GM21423 (cell line): ENCODE measurements around the gene TRAP1.
"Not testable (repeated sequence)": the region's sequence is repeated elsewhere in the genome, so short reads cannot be mapped to it uniquely, and the experiment has no call there.

Source experiments
- ATAC-seq: cut with Tn5 transposase; IDR thresholded peaks from one replicate; pipeline ENCODE4 v1.9.1; 2021; ENCODE audit warnings: mild to moderate bottlenecking, moderate library complexity; ENCODE audit not compliant: unreplicated experiment

The TRAP1 gene

DNA sequence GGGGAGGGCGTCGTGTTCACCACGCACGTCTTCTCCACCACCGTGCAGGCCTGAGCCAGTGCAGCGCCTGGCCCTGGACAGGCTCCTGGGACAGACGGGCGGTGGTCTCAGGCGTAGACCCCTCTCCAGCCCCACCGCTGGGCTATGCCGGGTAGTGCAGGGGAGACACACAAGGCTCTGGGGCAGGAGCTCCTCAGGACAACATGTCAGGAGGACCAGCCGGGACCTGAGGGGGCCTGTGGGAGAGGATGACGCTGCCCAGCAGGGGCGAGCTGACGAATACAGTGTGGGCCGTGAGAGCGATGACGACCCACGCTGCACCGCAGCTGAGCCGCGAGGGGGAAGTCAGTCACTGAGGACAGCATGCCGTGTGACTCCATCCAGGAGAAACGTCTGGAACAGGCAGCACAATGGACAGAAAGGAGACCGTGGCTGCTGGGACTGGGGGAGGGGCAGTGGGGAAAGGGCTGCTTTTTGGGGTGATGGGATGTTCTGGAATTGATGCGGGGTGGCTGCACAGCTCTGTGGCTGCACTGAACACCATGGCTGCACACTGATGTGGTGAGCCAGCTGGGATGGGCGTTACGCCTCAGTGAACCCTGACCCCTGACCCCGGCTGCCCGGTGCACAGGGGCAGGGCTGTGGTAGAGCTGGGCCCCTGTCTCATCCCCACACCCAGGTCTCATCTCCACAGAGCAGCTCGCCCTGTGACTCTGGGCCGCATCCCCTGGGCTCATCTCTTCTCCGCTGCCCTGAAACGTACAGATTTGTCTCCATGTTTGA lies 42.6 kb downstream of the TRAP1 start:
- no peak for ATAC-seq

DNA sequence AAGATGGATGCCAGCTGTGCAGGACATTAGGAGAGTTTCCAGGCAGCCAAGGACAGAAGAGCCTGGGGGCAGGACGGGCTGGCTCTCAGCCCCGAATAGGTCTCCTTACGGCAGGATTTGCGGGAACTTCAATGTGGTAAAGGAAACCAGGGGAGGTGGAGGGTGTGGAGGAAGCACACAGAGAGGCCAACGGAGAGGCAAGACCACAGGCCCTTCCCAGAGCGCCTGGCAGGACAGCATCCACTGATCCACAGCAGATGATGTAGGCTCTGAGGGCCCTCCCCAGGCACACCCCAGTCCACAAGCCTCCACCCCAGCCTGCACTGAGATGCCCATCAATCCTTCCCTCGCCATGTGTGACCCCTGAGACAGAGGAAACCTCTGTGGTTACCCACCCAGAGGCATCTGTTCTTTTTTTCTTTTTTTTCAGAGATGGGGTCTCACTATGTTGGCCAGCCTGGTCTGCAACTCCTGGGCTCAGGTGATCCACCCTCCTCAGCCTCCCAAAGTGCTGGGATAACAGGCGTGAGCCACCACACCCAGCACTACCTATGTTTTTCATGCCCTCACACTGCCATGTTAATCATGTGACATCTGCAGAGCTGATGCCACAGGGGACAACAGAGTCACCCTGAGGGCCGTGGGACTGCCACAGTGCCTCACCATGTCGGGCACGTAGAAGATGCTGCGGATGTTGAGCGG lies 43.5 kb downstream of the TRAP1 start:
- ATAC-seq: no peak

DNA sequence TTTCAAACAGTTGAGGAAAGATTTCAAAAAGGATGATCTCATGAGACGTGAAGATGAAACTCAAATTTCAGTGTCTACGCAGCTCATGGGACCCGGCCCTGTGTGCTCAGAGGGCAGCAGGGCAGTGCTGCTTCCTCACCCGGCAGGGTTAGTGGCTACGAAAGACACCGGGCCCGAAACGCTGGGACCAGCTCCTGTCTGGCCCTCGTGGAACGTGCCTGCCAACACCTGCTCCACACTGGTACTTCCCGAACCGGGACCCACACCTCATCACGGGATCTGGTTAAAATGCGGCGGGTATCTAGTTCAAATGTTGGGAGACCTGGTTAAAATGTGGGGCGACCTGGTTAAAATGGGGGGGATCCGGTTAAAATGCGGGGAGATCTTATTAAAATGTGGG lies 44.1 kb downstream of the TRAP1 start:
- ATAC-seq: no peak

DNA sequence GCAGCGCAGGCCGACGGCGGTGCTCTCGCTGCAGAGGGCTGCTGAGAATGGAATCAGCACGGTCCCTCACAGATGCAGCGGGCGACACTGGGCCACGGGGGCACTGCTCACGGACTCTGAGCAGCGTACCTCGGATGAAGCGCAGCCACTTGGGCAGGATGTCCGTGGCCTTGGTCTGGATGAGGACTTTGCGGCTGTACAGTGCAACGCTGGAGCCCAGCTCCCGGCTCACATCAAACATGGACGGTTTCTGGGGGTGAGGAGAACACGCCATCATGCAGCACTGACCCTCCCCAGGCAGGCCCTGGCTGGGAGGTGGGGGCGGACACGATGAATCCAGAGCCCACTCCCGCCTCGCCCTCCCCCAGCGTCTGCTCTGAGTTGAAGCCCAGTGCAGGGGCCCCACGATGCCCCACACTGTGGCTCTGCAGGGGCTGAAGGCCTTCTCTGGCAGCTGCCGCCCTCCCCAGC lies 44.7 kb downstream of the TRAP1 start:
- ATAC-seq: no peak

DNA sequence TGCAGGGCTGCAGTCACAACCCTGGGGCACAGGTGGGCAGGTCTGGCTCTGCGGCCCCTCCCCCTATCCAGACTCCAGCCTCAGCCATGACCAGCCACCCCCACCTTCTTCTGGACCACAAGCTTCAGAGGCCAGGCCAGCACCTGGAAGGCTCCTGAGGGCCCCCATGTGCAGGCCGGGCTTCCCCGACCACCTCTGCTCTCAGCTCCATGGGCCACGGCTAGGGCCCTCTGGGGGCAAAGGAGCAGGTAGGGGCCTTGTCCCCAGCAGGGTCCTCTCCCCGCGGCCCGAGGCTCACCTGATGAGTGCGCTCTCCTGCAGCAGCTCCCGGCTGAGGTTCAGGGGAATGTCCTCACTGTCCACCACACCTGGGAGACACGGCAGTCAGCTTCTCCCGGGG lies 45.9 kb downstream of the TRAP1 start:
- no peak for ATAC-seq

DNA sequence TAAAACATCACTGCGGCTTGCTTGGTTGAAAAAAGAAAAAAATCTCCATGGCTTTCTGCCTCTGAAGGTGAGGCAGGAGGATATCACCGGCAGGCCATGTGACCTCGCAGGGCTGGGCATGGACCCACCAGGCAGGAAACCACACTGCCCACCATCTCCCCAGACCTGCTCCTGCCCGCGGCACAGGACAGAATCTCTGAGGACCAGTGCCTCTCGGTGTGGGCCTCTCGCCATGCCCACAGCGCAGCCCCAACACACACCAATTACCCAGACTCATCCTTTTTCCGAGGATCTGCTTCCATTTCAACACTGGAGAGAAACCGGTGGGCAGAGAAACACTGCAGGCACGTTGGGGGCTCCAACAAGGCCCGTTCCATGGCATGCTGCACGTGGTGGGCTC lies 46.6 kb downstream of the TRAP1 start:
- ATAC-seq: no peak

DNA sequence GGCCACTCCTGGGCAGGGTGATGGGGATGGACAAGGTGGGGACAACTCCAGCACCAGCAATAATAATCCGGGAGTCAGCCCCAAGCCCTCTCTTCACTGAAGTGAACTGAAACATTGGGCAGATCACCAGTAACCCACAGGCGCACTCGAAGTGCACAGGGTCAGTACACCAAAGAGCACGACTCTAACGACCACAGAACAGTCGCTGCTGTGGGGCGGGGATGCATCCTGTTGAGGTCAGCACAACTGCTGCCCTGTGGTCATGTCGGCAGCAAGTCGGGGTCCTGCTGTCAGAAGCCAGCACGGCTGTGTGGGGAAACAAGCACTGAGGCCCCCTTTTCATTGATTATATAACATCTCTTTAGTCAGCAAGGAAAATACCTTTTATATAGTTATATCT lies 48.2 kb downstream of the TRAP1 start:
- ATAC-seq: no peak

DNA sequence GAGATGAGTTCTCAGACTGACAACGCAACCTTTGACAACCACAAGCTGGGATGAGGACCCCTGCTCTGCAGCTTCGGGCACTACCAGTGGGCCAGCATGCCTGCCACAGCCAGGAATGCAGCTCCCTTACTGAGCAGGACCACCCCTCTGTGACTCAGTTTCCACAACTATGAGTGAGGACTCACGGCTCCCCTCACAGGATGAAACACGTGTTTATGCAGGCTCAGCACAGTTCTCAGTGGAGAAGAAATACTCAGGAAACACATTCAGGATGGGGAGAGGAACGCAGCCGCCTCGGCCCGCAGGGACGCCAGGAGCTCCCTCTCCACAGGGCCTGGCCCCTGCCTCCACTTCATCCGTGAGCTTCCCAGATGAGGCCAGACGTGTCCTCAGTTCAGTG lies 48.7 kb downstream of the TRAP1 start:
- no peak for ATAC-seq

DNA sequence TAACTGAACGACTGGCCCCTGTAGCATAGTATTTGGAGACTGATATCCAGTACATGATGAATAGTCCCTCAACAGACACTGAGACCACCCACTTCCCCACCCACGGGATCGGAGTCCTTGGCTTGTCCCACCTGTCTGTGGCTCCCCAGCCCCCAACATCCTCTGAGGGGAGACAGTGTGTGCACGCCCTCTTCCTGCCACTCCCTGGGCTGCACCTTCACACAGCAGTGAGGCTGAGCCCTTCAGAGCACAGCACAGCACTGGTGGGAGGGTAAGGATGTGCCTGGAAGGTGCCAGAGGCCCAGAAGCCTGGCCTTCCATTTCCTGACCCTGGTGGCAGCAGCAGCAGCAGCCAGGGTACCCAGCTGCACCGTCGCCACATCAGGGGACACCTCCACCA lies 51.8 kb downstream of the TRAP1 start:
- ATAC-seq: no peak

DNA sequence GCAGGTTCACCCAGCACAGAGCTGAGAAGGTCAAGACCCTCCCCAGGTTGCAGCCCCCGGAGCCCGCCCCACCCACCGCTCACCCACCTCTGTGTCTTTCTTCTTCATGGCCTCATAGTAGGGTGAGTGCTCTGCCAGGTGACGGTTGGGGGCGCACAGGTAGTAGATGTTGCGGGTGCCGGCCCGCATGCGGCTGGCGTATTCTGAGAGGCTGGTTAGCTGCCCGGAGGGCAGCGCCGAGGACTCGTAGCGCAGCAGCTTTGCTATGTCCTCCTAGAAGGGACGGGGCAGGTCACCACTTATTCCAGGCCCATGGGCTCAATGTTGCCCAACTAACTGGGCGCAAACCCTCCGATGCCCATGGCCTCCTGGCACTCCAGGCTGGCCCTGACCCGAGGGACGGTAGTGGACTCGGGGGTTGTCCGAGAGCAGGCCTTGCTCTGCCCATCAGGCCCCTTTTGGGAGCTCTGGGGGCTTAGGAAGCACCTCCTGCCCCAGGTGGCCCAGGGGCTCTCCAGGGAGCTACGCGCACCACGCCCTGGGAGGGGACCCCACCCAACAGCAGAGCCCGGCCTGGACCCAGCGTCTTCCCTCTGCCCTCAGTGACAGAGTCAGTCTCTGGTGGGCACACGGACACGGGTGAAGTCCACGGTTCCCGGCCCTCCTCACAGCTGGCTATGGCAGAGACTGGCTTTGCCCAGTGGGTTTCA lies 53.0 kb downstream of the TRAP1 start:
- no peak for ATAC-seq

DNA sequence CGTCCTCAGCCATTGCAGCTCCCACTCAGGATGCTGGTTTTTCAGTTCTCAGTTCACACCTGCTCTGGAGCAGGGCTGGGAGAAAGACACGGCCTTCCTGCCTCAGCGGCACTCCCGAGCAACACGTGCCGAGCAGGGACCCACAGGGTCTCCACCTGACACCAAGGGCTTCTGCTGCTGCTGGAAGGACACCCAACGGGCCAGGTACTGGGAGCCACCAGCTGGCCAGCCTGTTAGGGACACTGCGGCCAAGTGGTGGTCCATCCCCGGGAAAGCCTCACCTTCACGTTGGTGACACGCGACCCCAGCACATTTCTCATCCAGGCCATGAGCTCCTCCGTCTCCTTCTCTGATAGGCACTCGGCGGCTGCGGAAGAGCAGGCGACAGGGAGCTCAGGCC lies 54.7 kb downstream of the TRAP1 start:
- ATAC-seq: no peak

DNA sequence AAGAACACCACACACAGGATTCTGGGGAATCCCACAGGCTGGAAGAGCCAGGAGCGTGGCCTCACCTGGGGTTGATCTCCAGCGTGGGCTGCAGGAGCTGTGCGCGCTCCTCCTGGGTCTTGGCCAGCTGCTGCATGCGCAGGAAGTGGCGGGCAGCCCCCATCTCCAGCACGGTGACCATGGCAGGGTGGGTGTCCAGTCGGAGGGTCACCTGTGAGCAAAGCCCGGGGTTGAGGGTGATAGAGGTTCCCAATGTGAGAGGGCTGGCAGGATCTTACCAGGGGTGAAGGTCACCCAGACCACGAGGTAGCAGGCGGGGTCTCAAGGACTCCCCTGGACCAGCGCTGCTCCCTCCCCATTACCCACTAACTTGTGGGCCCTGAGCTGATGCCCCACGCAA lies 55.4 kb downstream of the TRAP1 start:
- no peak for ATAC-seq

DNA sequence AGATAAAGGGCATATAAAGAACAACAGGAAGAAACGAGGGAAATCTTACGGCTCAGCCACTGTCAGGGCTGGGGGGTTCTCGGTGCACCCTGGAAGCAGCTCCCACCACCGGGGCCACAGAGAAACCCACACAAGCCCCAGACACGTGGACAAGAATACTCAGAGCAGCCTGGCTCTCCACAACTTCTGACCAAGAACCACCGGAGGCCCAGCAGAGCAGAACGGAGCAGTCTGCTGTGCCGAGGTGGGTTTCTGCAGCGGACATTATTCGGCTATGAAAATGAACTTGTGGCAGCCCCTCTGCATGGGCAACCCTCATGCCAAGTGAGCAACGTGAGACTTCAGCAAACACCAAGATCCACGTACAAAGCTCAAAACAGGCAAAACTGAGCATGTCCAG lies 56.0 kb downstream of the TRAP1 start:
- no peak for ATAC-seq

DNA sequence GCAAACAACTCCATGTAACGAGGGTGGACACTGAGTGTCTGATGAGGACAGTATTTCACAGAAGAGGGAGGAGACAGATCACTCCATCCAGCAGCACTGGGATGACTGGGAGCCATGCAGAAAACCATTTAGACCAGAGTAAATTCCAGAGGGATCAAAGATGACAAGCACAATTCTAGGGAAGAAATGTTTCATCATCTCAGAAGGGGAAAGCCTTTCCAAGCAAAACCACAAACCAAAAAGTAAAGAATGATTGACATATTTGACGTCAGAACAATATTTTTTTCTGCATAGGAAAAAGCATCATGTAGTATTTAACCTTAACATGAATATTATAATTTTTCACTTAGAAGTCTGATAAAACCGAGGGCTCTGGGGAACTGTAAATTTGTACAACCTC lies 58.1 kb downstream of the TRAP1 start:
- ATAC-seq: no peak

DNA sequence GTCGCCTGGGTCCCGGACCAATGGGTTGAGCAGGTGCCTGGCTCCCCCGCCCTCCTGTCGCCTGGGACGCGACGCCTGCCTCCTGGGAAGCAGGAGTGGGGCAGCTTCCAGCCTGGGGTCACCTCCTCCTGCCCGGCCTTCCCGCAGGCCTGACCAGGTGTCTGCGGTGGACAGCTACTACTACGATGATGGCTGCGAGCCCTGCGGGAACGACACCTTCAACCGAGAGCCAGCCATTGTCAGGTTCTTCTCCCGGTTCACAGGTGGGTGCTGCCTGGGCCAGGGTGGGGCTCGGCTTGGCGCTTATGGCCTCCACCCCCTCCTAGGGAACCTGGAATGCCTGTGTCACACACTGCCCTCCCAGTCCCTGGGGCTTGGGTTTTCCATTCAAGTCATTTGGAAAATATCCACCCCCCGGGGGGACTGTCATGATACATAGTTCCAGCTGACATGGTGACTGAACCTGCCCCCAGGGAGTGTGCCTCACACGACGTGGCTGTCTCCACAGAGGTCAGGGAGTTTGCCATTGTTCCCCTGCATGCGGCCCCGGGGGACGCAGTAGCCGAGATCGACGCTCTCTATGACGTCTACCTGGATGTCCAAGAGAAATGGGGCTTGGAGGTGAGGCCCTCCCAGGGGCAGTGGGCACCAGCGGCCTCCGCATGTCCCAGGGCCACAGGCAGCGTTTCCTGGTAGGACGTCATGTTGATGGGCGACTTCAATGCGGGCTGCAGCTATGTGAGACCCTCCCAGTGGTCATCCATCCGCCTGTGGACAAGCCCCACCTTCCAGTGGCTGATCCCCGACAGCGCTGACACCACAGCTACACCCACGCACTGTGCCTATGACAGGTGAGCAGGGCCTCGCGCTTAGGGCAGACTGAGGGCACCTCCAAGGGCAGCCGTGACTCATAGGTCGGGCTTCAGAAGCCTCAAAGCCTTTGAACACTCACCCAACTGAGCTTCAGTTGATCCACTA lies 60.5 kb downstream of the TRAP1 start:
- ATAC-seq: no peak

DNA sequence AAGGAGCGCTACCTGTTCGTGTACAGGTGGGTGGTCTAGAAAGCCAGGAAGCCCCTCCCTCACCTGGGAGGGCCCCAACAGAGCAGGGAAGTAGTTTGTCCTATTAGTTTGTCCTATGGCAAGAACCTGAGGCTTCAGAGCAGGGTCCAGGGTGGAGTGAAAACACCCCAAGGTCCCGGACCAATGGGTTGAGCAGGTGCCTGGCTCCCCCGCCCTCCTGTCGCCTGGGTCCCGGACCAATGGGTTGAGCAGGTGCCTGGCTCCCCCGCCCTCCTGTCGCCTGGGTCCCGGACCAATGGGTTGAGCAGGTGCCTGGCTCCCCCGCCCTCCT lies 61.2 kb downstream of the TRAP1 start:
- not testable (repeated sequence) for ATAC-seq

DNA sequence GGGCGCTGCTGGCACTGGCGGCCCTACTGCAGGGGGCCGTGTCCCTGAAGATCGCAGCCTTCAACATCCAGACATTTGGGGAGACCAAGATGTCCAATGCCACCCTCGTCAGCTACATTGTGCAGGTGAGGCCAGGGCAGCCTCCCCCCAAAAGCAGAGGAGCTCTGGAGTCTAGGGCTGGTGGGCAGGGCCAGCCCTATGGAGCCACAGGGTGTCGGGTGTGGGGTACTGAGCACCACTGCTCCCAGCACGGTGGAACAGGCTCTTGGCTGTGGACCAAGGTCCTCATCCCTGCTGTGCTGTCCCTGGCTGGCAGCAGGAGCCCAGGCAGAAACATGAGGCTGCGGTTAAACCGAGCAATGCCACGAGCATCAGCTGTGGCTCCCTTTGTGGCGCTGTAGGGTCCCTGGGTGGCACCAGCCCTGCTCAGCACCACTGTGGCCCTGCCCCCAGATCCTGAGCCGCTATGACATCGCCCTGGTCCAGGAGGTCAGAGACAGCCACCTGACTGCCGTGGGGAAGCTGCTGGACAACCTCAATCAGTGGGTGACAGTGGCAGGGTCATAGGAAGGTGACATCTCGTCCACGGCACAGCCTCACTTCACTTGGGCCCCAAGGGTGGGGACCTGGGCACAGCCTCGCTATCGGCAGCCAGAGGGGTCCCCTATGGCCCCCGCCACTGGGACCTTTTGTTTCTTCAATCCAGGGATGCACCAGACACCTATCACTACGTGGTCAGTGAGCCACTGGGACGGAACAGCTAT lies 61.7 kb downstream of the TRAP1 start:
- ATAC-seq: no peak

DNA sequence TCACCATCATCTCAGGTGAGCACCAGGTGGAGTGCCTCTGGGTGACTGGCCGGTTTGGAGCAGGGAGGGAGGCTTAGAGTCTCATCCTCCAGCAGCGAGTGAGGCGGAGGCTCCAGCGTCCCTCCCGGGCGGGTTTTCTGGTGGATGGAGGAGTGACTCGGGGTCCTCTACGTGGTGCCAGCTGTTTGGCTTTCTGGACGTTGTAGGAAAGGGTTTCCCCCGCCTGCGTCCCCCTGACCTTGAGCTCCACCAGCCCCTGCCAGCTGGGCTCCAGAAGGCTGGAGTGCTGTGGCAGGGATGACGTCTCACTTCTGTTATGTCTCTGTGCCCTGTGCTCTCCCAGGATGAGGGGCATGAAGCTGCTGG lies 62.3 kb downstream of the TRAP1 start:
- ATAC-seq: no peak

DNA sequence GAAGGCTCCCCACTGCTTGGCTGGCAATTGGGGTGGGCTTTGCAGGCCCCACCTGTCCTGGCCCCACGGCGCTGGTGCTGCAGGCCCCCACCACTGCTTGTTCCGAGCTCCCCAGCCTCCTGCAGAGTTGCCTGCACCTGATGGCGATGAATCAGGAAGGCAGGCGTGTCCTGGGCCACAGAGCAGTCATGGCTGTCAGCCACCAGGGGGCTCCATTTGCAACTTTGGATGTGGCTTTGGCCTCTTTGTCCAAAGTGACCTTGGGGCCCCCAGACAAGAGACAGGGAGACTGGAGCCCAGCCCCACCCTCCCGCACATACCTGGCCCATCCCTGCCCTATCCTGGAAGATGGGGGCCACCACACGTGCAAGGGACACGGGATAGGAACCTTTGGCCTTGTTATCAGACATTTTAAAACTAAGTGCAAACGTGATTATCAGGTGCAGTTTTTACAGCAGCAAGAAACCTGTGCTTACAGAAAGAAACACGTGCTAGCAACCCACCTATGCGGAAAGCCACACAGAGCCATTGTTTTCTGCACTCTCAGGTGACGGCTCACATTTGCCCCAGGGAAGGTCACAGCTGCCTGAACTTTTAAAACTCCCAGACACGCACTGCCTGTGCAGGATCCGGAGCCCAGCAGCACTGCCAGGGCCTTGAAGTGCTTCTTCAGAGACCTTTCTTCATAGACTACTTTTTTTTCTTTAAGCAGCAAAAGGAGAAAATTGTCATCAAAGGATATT lies 62.9 kb downstream of the TRAP1 start, which contains the start of gene DNASE1:
DNASE1 (plus strand) TSS at position 443 of the 743 bp plus-strand sequence. CDS start 683 bp downstream, outside the sequence.
- no peak for ATAC-seq
